Activated CD8-positive, alpha-beta T cell treated with anti-CD3 and anti-CD28 coated beads for 36 hours (primary cell): ENCODE data around the gene PPFIA2. TPM values are rescaled to one million over a fixed set of nuclear protein-coding genes. Genes with fewer than 3 reads are reported as not detected.

Experiments
- ATAC-seq: fragments of 200-7000 bp; cut with Tn5 transposase; one replicate; pipeline ENCODE4 v1.10.0; 2021; ENCODE audit warnings: mild to moderate bottlenecking, moderate library complexity
- CTCF ChIA-PET: fragments of 350-600 bp; sonication (Branson Sonifier 250); formaldehyde crosslinking; loops from one replicate; lab custom pipeline; 2021; ENCODE audit warnings: antibody characterized with exemption; lab: Charles Lee
- POLR2A ChIA-PET: fragments of 350-600 bp; sonication (Branson Sonifier 250); formaldehyde crosslinking; loops from one replicate; lab custom pipeline; 2021; ENCODE audit warnings: antibody characterized with exemption; lab: Charles Lee
- DNase-seq: peaks from one replicate; pipeline ENCODE4 v3.0.0-alpha.2; 2020
- H3K27ac Mint-ChIP-seq: one replicate; pipeline ENCODE4 v1.8.0; 2021; ENCODE audit warnings: mild to moderate bottlenecking, mixed read lengths
- H3K27me3 Mint-ChIP-seq: one replicate; pipeline ENCODE4 v1.8.0; 2021; ENCODE audit warnings: mixed read lengths
- H3K36me3 Mint-ChIP-seq: one replicate; pipeline ENCODE4 v1.8.0; 2021; ENCODE audit warnings: low read depth, mixed read lengths
- H3K4me1 Mint-ChIP-seq: one replicate; pipeline ENCODE4 v1.8.0; 2021; ENCODE audit warnings: low read depth, mixed read lengths
- H3K4me3 Mint-ChIP-seq: one replicate; pipeline ENCODE4 v1.8.0; 2021; ENCODE audit warnings: mild to moderate bottlenecking, moderate library complexity, mixed read lengths
- H3K9me3 Mint-ChIP-seq: one replicate; pipeline ENCODE4 v1.8.0; 2021; ENCODE audit warnings: mixed read lengths
- CTCF ChIP-seq: fragments of 200-600 bp; IDR thresholded peaks from one replicate; pipeline ENCODE4 v1.8.0; 2022; ENCODE audit warnings: antibody characterized with exemption, mild to moderate bottlenecking
- intact Hi-C: fragments of 100-400 bp; cut with micrococcal nuclease; formaldehyde crosslinking; loops from one replicate; pipeline ENCODE4 v1.10.0; 2022
- total RNA-seq, 2 experiments: library from RNA; stranded (reverse); gene quantifications; one replicate each; pipeline ENCODE4 v1.2.3, GENCODE V29; 2021

PPFIA2 gene
- total RNA-seq, 2 experiments from 2014 or later = not detected

- no peak for TF ChIP-seq CTCF
- Mint-ChIP-seq H3K4me3 (no peak overlapping the region), H3K27me3 (no peaks in the 10 kb centered on the region), H3K27ac (no peak overlapping the region), H3K9me3 (peaks cover 10% of the 10 kb centered on the region), H3K4me1 (no peaks in the 10 kb centered on the region), H3K36me3 (no peaks in the 10 kb centered on the region)
- CTCF ChIA-PET = interaction anchor here (1.2 kb wide), 1 partner anchor 9 kb away, joined by 4 read pairs; no protein-coding TSS in a partner anchor
- POLR2A ChIA-PET = no interaction called here
- DNase-seq (no peak), ATAC-seq (no peak)
- intact Hi-C loops = no loop called here
Measured at GRCh38 chr12:81395431-81395830, 363.7 kb downstream of the PPFIA2 start.

GRCh38 chr12:81389550-81390099 lies 369.5 kb downstream of the PPFIA2 start:
- H3K9me3 Mint-ChIP-seq = peaks cover 5% of the 10 kb centered on the region
- intact Hi-C loops = no loop called here
- ChIA-PET CTCF (no interaction called here), POLR2A (no interaction called here)
- H3K27ac Mint-ChIP-seq = no peak overlapping the region
- no peak for DNase-seq
- no peaks in the 10 kb centered on the region for H3K4me1 Mint-ChIP-seq
- no peak overlapping the region for H3K4me3 Mint-ChIP-seq
- H3K36me3 Mint-ChIP-seq = no peaks in the 10 kb centered on the region
- no peak for ATAC-seq
- H3K27me3 Mint-ChIP-seq = no peaks in the 10 kb centered on the region
- no peak for TF ChIP-seq CTCF

DNA sequence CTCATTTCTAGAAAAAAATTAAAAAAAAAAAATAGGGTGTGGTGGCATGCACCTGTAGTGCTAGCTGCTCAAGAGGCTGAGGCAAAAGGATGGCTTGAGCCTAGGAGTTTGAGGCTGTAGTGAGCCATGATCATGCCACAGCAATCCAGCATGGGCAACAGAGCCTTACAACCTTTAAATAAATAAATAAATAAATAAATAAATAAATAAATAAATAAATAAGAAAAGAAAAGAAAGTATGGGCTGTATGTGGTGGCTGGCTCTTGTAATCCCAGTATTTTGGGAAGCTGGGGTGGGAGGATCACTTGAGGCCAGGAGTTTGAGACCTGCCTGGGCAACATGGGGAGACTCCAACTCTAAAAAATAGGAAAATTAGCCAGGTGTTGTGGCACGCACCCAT lies 373.0 kb downstream of the PPFIA2 start:
- no peak for DNase-seq
- ChIA-PET CTCF (no interaction called here), POLR2A (no interaction called here)
- Mint-ChIP-seq H3K27ac (no peak overlapping the region), H3K27me3 (no peaks in the 10 kb centered on the region), H3K36me3 (no peaks in the 10 kb centered on the region), H3K4me3 (no peak overlapping the region), H3K4me1 (no peaks in the 10 kb centered on the region), H3K9me3 (peaks cover 4% of the 10 kb centered on the region)
- intact Hi-C loops = no loop called here
- ATAC-seq = no peak
- no peak for TF ChIP-seq CTCF

DNA sequence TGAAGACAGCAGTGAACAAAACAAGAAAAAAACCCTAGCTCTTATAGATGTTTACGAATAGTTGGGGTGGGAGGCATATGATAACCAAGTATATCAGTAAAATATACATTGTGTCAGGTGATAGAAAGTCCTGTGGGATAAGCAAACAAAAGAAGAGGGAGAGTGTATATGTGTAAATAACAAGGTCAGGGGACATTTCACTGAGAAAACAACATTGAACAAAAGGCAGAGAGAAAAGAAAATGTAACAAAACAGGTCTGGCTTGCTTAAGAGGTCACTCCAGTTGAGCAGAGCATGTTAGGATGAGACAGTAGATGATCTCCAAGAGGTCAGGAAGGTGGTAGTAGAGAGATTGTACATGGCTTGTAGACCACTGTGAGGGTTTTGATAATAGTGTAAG lies 377.2 kb downstream of the PPFIA2 start:
- Mint-ChIP-seq H3K4me3 (no peak overlapping the region), H3K36me3 (no peaks in the 10 kb centered on the region), H3K27ac (no peak overlapping the region), H3K27me3 (no peaks in the 10 kb centered on the region), H3K4me1 (no peaks in the 10 kb centered on the region), H3K9me3 (peaks cover 1% of the 10 kb centered on the region)
- intact Hi-C loops = no loop called here
- ChIA-PET CTCF (no interaction called here), POLR2A (no interaction called here)
- no peak for TF ChIP-seq CTCF
- DNase-seq (no peak), ATAC-seq (no peak)

GRCh38 chr12:81378601-81379285 lies 380.4 kb downstream of the PPFIA2 start:
- H3K27me3 Mint-ChIP-seq = no peaks in the 10 kb centered on the region
- no peak for DNase-seq
- no peaks in the 10 kb centered on the region for H3K36me3 Mint-ChIP-seq
- ChIA-PET CTCF (no interaction called here), POLR2A (no interaction called here)
- peaks cover 6% of the 10 kb centered on the region for H3K9me3 Mint-ChIP-seq
- no peak overlapping the region for H3K27ac Mint-ChIP-seq
- no peak for TF ChIP-seq CTCF
- no peak for ATAC-seq
- intact Hi-C loops = no loop called here
- H3K4me1 Mint-ChIP-seq = no peaks in the 10 kb centered on the region
- no peak overlapping the region for H3K4me3 Mint-ChIP-seq
